OCI-LY1 (cell line): ENCODE measurements around the gene ISG20.

Experiments used
- EZH2 ChIP-seq: fragments of 200-600 bp; sonication (generic), shearing (Covaris generic); IDR thresholded peaks from 2 replicates; pipeline ENCODE4 v1.8.0; 2017; ENCODE audit warnings: borderline replicate concordance, mixed run types, mild to moderate bottlenecking, antibody characterized with exemption, low read length, moderate library complexity, mixed read lengths
- TF ChIP-seq, protein P1 (sequence below): fragments of 200-600 bp; sonication (generic), shearing (Covaris generic); IDR thresholded peaks from 2 replicates; pipeline ENCODE4 v1.5.1; 2017; ENCODE audit warnings: mild to moderate bottlenecking, antibody characterized with exemption, low read length, moderate library complexity, mixed read lengths

DNA sequence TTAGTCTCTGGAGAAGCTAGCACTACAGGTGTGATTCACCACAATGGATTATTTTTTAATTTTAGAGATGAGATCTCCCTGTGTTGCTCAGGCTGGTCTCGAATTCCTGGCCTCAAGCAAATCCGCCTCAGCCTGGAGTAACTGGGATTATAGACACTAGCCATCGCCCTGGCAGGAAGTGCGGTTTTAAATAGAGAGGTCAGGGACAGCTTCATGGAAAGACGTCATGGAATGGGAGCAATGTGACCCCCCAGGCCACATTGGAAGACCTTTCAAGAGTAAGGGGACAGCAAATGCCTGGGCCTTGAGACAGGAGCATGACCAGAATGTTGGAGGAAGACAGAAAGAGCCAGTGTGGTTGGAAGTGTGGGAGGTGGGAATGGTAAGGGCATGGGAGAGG lies 2.2 kb upstream of the ISG20 start:
- TF ChIP-seq, protein P1, sequence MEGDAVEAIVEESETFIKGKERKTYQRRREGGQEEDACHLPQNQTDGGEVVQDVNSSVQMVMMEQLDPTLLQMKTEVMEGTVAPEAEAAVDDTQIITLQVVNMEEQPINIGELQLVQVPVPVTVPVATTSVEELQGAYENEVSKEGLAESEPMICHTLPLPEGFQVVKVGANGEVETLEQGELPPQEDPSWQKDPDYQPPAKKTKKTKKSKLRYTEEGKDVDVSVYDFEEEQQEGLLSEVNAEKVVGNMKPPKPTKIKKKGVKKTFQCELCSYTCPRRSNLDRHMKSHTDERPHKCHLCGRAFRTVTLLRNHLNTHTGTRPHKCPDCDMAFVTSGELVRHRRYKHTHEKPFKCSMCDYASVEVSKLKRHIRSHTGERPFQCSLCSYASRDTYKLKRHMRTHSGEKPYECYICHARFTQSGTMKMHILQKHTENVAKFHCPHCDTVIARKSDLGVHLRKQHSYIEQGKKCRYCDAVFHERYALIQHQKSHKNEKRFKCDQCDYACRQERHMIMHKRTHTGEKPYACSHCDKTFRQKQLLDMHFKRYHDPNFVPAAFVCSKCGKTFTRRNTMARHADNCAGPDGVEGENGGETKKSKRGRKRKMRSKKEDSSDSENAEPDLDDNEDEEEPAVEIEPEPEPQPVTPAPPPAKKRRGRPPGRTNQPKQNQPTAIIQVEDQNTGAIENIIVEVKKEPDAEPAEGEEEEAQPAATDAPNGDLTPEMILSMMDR: no peak
- no peak for TF ChIP-seq EZH2
